ENCODE data around the gene TRABD2A.
A peak's percentile ranks its signal among the peaks of the same experiment; 100 is the strongest.

TRABD2A gene

GRCh38 chr2:84904151-84904550, 23.3 kb upstream of the TRABD2A start:
- no peak for DNase-seq (ENCODE audit: low read depth)

- no peak for DNase-seq (ENCODE audit: low read depth)
These were observed 21.6 kb upstream of the TRABD2A start for GRCh38 chr2:84902526-84902925.

GRCh38 chr2:84901593-84902120, 20.8 kb upstream of the TRABD2A start:
- DNase-seq (ENCODE audit: low read depth): no peak

GRCh38 chr2:84900971-84901370, 20.1 kb upstream of the TRABD2A start:
- no peak for DNase-seq (ENCODE audit: low read depth)

GRCh38 chr2:84899304-84900204, 18.7 kb upstream of the TRABD2A start:
- DNase-seq (ENCODE audit: low read depth): no peak

GRCh38 chr2:84897773-84898172, 16.9 kb upstream of the TRABD2A start:
- DNase-seq (ENCODE audit: low read depth): no peak

- DNase-seq (ENCODE audit: low read depth): no peak
These were observed 15.7 kb upstream of the TRABD2A start for GRCh38 chr2:84896567-84896966.

GRCh38 chr2:84894758-84895520, 14.1 kb upstream of the TRABD2A start:
- DNase-seq (ENCODE audit: low read depth): no peak

GRCh38 chr2:84894131-84894586, 13.3 kb upstream of the TRABD2A start:
- DNase-seq (ENCODE audit: low read depth): no peak

GRCh38 chr2:84891355-84892010, 10.6 kb upstream of the TRABD2A start:
- no peak for DNase-seq (ENCODE audit: low read depth)

GRCh38 chr2:84889332-84889731, 8.4 kb upstream of the TRABD2A start:
- no peak for DNase-seq (ENCODE audit: low read depth)

GRCh38 chr2:84888401-84889276, 7.8 kb upstream of the TRABD2A start:
- no peak for DNase-seq (ENCODE audit: low read depth)

- DNase-seq (ENCODE audit: low read depth): no peak
These were observed 5.9 kb upstream of the TRABD2A start for GRCh38 chr2:84886791-84887190.

- no peak for DNase-seq (ENCODE audit: low read depth)
These were observed 4.2 kb upstream of the TRABD2A start for GRCh38 chr2:84885111-84885510.

GRCh38 chr2:84884449-84884848, 3.6 kb upstream of the TRABD2A start:
- DNase-seq (ENCODE audit: low read depth): no peak

GRCh38 chr2:84882775-84883550, 2.1 kb upstream of the TRABD2A start:
- no peak for DNase-seq (ENCODE audit: low read depth)

GRCh38 chr2:84882414-84882738, 1.5 kb upstream of the TRABD2A start:
- DNase-seq (ENCODE audit: low read depth): no peak

GRCh38 chr2:84881581-84882413, 913 bp upstream of the TRABD2A start:
- peak; percentile 78 for DNase-seq (ENCODE audit: low read depth)

GRCh38 chr2:84880395-84880644, 564 bp downstream of the TRABD2A start:
- no peak for DNase-seq (ENCODE audit: low read depth)
